Subcutaneous adipose tissue (tissue), 4 donors: ENCODE data around the gene MCM5. TPM values are rescaled to one million over a fixed set of nuclear protein-coding genes. Genes with fewer than 3 reads are reported as not detected.

Experiments used
- CTCF ChIP-seq: fragments of 450-650 bp; IDR thresholded peaks from one replicate; pipeline ENCODE4 v1.5.1; 2016; ENCODE audit warnings: low read depth, mild to moderate bottlenecking, control low read depth, antibody characterized with exemption, moderate library complexity
- total RNA-seq, 4 donors: library from RNA; depleted of rRNA; stranded (reverse); fragments of >200 nt; gene quantifications; one replicate each; pipeline ENCODE4 v1.1.0, GENCODE V29; 2016

Gene MCM5
- total RNA-seq, 4 donors from 2014 or later = 9.6 to 25.7 (median 17.3) TPM

- no peak for TF ChIP-seq CTCF
Measured at GRCh38 chr22:35359380-35360065, 40.4 kb upstream of the MCM5 start.

- TF ChIP-seq CTCF = no peak
Measured at GRCh38 chr22:35361001-35361558, 38.9 kb upstream of the MCM5 start.

GRCh38 chr22:35363566-35364086, 36.3 kb upstream of the MCM5 start:
- TF ChIP-seq CTCF = no peak

- no peak for TF ChIP-seq CTCF
Measured at GRCh38 chr22:35367331-35367886, 32.5 kb upstream of the MCM5 start.

- TF ChIP-seq CTCF = no peak
Measured at GRCh38 chr22:35368386-35368785, 31.6 kb upstream of the MCM5 start.

- no peak for TF ChIP-seq CTCF
Measured at GRCh38 chr22:35369996-35370395, 29.9 kb upstream of the MCM5 start.

- no peak for TF ChIP-seq CTCF
Measured at GRCh38 chr22:35373781-35374180, 26.2 kb upstream of the MCM5 start.
